Hepatocyte (in vitro differentiated cells): ENCODE results near the gene CEP192. TPM values are rescaled to one million over a fixed set of nuclear protein-coding genes. Genes with fewer than 3 reads are reported as not detected.

Experiments
- DNase-seq: peaks from one replicate; pipeline ENCODE4 v3.0.0-alpha.2; 2016; ENCODE audit warnings: low spot score
- H2AFZ ChIP-seq: fragments of 200-600 bp; sonication (generic); 2 replicates; pipeline ENCODE4 v1.6.0; 2016; ENCODE audit warnings: antibody characterized with exemption, mild to moderate bottlenecking
- H3K27ac ChIP-seq: fragments of 200-600 bp; sonication (generic); 2 replicates; pipeline ENCODE4 v1.5.1; 2016; ENCODE audit warnings: mild to moderate bottlenecking
- H3K27me3 ChIP-seq: fragments of 200-600 bp; sonication (generic); 2 replicates; pipeline ENCODE4 v1.6.1; 2016
- H3K36me3 ChIP-seq: fragments of 200-600 bp; sonication (generic); replicated peaks from 2 replicates; pipeline ENCODE4 v1.5.1; 2016; ENCODE audit warnings: low read depth; ENCODE audit not compliant: insufficient read depth
- H3K4me1 ChIP-seq: fragments of 200-600 bp; sonication (generic); 2 replicates; pipeline ENCODE4 v1.5.1; 2016; ENCODE audit warnings: mild to moderate bottlenecking, moderate library complexity; ENCODE audit not compliant: insufficient read depth
- H3K4me2 ChIP-seq: fragments of 200-600 bp; sonication (generic); 2 replicates; pipeline ENCODE4 v1.6.0; 2016
- H3K4me3 ChIP-seq: fragments of 200-600 bp; sonication (generic); 2 replicates; pipeline ENCODE4 v1.5.1; 2016; ENCODE audit warnings: mild to moderate bottlenecking
- H3K79me2 ChIP-seq: fragments of 200-600 bp; sonication (generic); 2 replicates; pipeline ENCODE4 v1.6.0; 2017; ENCODE audit warnings: mild to moderate bottlenecking
- H3K9me2 ChIP-seq: fragments of 200-600 bp; sonication (generic); replicated peaks from 2 replicates; pipeline ENCODE4 v1.6.0; 2017; ENCODE audit warnings: mild to moderate bottlenecking; ENCODE audit not compliant: insufficient read depth
- H3K9me3 ChIP-seq: fragments of 200-600 bp; sonication (generic); 2 replicates; pipeline ENCODE4 v1.5.1; 2016; ENCODE audit warnings: low read depth, mild to moderate bottlenecking
- H4K20me1 ChIP-seq: fragments of 200-600 bp; sonication (generic); 2 replicates; pipeline ENCODE4 v1.6.0; 2016; ENCODE audit warnings: mild to moderate bottlenecking; ENCODE audit not compliant: insufficient read depth, poor library complexity, severe bottlenecking
- EZH2 ChIP-seq: fragments of 200-600 bp; sonication (generic); IDR thresholded peaks from 2 replicates; pipeline ENCODE4 v1.6.1; 2016; ENCODE audit warnings: antibody characterized with exemption, mild to moderate bottlenecking, borderline replicate concordance
- EZH2phosphoT487 ChIP-seq: fragments of 200-600 bp; sonication (generic); IDR thresholded peaks from one replicate; pipeline ENCODE4 v1.6.1; 2018; ENCODE audit warnings: antibody characterized with exemption, mild to moderate bottlenecking, low read depth, moderate library complexity; ENCODE audit not compliant: unreplicated experiment, severe bottlenecking
- WGBS: methylation state at CpG from one replicate; pipeline ENCODE4 v1.1.6; 2016; ENCODE audit warnings: low lambda C conversion rate; ENCODE audit errors: missing lambda C conversion rate; 5-methylcytosine and 5-hydroxymethylcytosine counted together
- polyA plus RNA-seq: library from polyadenylated mRNA; unstranded; fragments of >200 nt; fragmentation: Nextera tagmentation; extraction: Ambion mirVana; gene quantifications from 2 replicates; pipeline ENCODE4 v1.2.1, GENCODE V29; 2016
- total RNA-seq: library from RNA; depleted of rRNA; stranded (reverse); fragments of >200 nt; gene quantifications from 2 replicates; pipeline ENCODE4 v1.2.3, GENCODE V29; 2014
- TF ChIP-seq, protein P1 (sequence below): fragments of 200-600 bp; sonication (generic); IDR thresholded peaks from 2 replicates; pipeline ENCODE4 v1.5.1; 2016; ENCODE audit warnings: antibody characterized with exemption, mild to moderate bottlenecking; ENCODE audit not compliant: poor library complexity

Gene CEP192
- total and polyA plus RNA-seq, 2 experiments from 2014 or later = 7.9 to 17.4 TPM

DNA sequence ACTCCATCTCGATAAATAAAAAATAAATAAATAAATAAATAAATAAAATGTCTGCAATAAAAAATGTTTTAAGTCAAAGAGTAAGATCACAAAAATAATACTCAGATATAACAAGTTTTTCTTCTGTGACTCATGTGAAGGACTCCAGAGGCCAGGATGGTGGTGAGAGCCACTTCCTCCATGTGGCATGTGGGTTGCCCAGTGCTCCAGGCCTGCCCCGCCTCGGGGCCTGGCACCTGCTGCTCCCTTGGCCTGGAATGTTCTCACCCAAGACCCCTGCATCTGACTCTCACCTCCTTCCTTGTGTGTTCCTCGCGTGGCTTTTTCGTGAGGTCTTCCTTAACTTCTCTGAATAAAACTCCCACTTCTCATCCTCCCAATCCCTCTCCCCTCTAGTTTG, 150.0 kb downstream of the CEP192 start:
- H3K36me3 ChIP-seq = no peaks in the 10 kb centered on the region
- no peaks in the 10 kb centered on the region for H3K9me2 ChIP-seq
- no peak overlapping the region for H3K4me3 ChIP-seq
- H3K9me3 ChIP-seq = peaks cover 5% of the 10 kb centered on the region
- 94% methylated on average over 6 of the region's 6 CpGs for WGBS
- H4K20me1 ChIP-seq = no peaks in the 10 kb centered on the region
- H3K27ac ChIP-seq = no peak overlapping the region
- TF ChIP-seq, protein P1, sequence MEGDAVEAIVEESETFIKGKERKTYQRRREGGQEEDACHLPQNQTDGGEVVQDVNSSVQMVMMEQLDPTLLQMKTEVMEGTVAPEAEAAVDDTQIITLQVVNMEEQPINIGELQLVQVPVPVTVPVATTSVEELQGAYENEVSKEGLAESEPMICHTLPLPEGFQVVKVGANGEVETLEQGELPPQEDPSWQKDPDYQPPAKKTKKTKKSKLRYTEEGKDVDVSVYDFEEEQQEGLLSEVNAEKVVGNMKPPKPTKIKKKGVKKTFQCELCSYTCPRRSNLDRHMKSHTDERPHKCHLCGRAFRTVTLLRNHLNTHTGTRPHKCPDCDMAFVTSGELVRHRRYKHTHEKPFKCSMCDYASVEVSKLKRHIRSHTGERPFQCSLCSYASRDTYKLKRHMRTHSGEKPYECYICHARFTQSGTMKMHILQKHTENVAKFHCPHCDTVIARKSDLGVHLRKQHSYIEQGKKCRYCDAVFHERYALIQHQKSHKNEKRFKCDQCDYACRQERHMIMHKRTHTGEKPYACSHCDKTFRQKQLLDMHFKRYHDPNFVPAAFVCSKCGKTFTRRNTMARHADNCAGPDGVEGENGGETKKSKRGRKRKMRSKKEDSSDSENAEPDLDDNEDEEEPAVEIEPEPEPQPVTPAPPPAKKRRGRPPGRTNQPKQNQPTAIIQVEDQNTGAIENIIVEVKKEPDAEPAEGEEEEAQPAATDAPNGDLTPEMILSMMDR = no peak
- no peak for TF ChIP-seq EZH2
- TF ChIP-seq EZH2phosphoT487 = no peak
- no peak for DNase-seq
- H3K4me2 ChIP-seq = no peak overlapping the region
- peaks cover 5% of the 10 kb centered on the region for H3K27me3 ChIP-seq
- H3K79me2 ChIP-seq = no peaks in the 10 kb centered on the region
- H2AFZ ChIP-seq = no peak overlapping the region
- H3K4me1 ChIP-seq = no peaks in the 10 kb centered on the region

GRCh38 chr18:13145636-13146190, 154.6 kb downstream of the CEP192 start:
- Histone ChIP-seq H3K4me2 (no peak overlapping the region), H3K4me1 (no peaks in the 10 kb centered on the region), H3K9me3 (peaks cover 5% of the 10 kb centered on the region), H3K27ac (no peak overlapping the region), H3K36me3 (no peaks in the 10 kb centered on the region), H3K27me3 (no peaks in the 10 kb centered on the region), H3K9me2 (no peaks in the 10 kb centered on the region), H3K4me3 (no peak overlapping the region), H2AFZ (no peak overlapping the region), H3K79me2 (no peaks in the 10 kb centered on the region), H4K20me1 (no peaks in the 10 kb centered on the region)
- 90% methylated on average over 4 of the region's 4 CpGs for WGBS
- TF ChIP-seq, protein P1 = no peak
- TF ChIP-seq EZH2phosphoT487 (no peak), EZH2 (no peak)
- DNase-seq = no peak

- Histone ChIP-seq H3K27ac (no peak overlapping the region), H2AFZ (no peak overlapping the region), H3K4me3 (no peak overlapping the region), H3K27me3 (no peaks in the 10 kb centered on the region), H3K9me3 (peaks cover 5% of the 10 kb centered on the region), H4K20me1 (no peaks in the 10 kb centered on the region), H3K4me1 (no peaks in the 10 kb centered on the region), H3K4me2 (no peak overlapping the region), H3K36me3 (no peaks in the 10 kb centered on the region), H3K79me2 (no peaks in the 10 kb centered on the region), H3K9me2 (no peaks in the 10 kb centered on the region)
- TF ChIP-seq, protein P1 = no peak
- TF ChIP-seq EZH2 (no peak), EZH2phosphoT487 (no peak)
- DNase-seq = no peak
- 67% methylated on average over 6 of the region's 6 CpGs for WGBS
Measured at GRCh38 chr18:13147130-13147529, 156.0 kb downstream of the CEP192 start.

- no peaks in the 10 kb centered on the region for H3K4me1 ChIP-seq
- peaks cover 8% of the 10 kb centered on the region for H3K9me3 ChIP-seq
- no peak overlapping the region for H3K27ac ChIP-seq
- no peaks in the 10 kb centered on the region for H3K79me2 ChIP-seq
- no peaks in the 10 kb centered on the region for H4K20me1 ChIP-seq
- no peak overlapping the region for H3K4me3 ChIP-seq
- H2AFZ ChIP-seq = no peak overlapping the region
- H3K4me2 ChIP-seq = no peak overlapping the region
- TF ChIP-seq EZH2 (no peak), EZH2phosphoT487 (no peak)
- TF ChIP-seq, protein P1 = no peak
- no peaks in the 10 kb centered on the region for H3K9me2 ChIP-seq
- no peaks in the 10 kb centered on the region for H3K36me3 ChIP-seq
- no peak for DNase-seq
- 92% methylated on average over 5 of the region's 5 CpGs for WGBS
- no peaks in the 10 kb centered on the region for H3K27me3 ChIP-seq
Measured at GRCh38 chr18:13151656-13152055, 160.5 kb downstream of the CEP192 start.
